Measurements from ENCODE around the gene NUDT14.

Gene NUDT14

GRCh38 chr14:105211758-105212089 is 30.6 kb upstream of the NUDT14 start:
- no peak for DNase-seq

- DNase-seq: no peak
Observed at GRCh38 chr14:105211086-105211757, 30.1 kb upstream of the NUDT14 start.

GRCh38 chr14:105210266-105211025 is 29.3 kb upstream of the NUDT14 start:
- no peak for DNase-seq

GRCh38 chr14:105209646-105210045 is 28.5 kb upstream of the NUDT14 start:
- no peak for DNase-seq

- no peak for DNase-seq
Observed at GRCh38 chr14:105209091-105209490, 28.0 kb upstream of the NUDT14 start.

- DNase-seq: no peak
Observed at GRCh38 chr14:105208738-105209075, 27.6 kb upstream of the NUDT14 start.

GRCh38 chr14:105207996-105208737 is 27.1 kb upstream of the NUDT14 start:
- no peak for DNase-seq

- DNase-seq: no peak
Observed at GRCh38 chr14:105207460-105207901, 26.4 kb upstream of the NUDT14 start.

- no peak for DNase-seq
Observed at GRCh38 chr14:105206873-105207272, 25.8 kb upstream of the NUDT14 start.

GRCh38 chr14:105205673-105206208 is 24.6 kb upstream of the NUDT14 start:
- no peak for DNase-seq

- no peak for DNase-seq
Observed at GRCh38 chr14:105204931-105205672, 24.0 kb upstream of the NUDT14 start.

- DNase-seq: no peak
Observed at GRCh38 chr14:105204206-105204930, 23.3 kb upstream of the NUDT14 start.

- DNase-seq: no peak
Observed at GRCh38 chr14:105203701-105204100, 22.6 kb upstream of the NUDT14 start.

GRCh38 chr14:105203057-105203531 is 22.0 kb upstream of the NUDT14 start:
- peak; percentile 76 for DNase-seq

GRCh38 chr14:105201925-105202513 is 20.9 kb upstream of the NUDT14 start:
- DNase-seq: peak; percentile 58

GRCh38 chr14:105201156-105201924 is 20.2 kb upstream of the NUDT14 start:
- no peak for DNase-seq

- DNase-seq: no peak
Observed at GRCh38 chr14:105200641-105201040, 19.5 kb upstream of the NUDT14 start.

- DNase-seq: no peak
Observed at GRCh38 chr14:105200074-105200473, 19.0 kb upstream of the NUDT14 start.

- no peak for DNase-seq
Observed at GRCh38 chr14:105199093-105199492, 18.0 kb upstream of the NUDT14 start.

GRCh38 chr14:105198588-105198987 is 17.5 kb upstream of the NUDT14 start:
- DNase-seq: no peak

- peak; percentile 34 for DNase-seq
Observed at GRCh38 chr14:105197211-105197641, 16.1 kb upstream of the NUDT14 start.

Measured in activated CD4-positive, alpha-beta T cell treated with anti-CD3 and anti-CD28 coated beads for 48 hours (primary cell).